ENCODE measurements around the gene ADCY6.

The ADCY6 gene

GRCh38 chr12:48788854-48789775, at the start of gene ADCY6:
ADCY6 (minus strand) TSS chr12:48789089; CDS start chr12:48783434, 5,655 bp downstream.
- DNase-seq (ENCODE audit: low read depth in 2 of 2): no peak

- DNase-seq (ENCODE audit: low read depth in 2 of 2): no peak
Observed at GRCh38 chr12:48838048-48838447, 49.2 kb upstream of the ADCY6 start.

GRCh38 chr12:48832321-48833060, 43.6 kb upstream of the ADCY6 start:
- DNase-seq (ENCODE audit: low read depth in 2 of 2): no peak

- DNase-seq (ENCODE audit: low read depth in 2 of 2): no peak
Observed at GRCh38 chr12:48831257-48831656, 42.4 kb upstream of the ADCY6 start.

GRCh38 chr12:48828841-48829575, 40.1 kb upstream of the ADCY6 start:
- no peak for DNase-seq (ENCODE audit: low read depth in 2 of 2)

- DNase-seq (ENCODE audit: low read depth in 2 of 2): no peak
Observed at GRCh38 chr12:48828293-48828692, 39.4 kb upstream of the ADCY6 start.

GRCh38 chr12:48827513-48828096, 38.7 kb upstream of the ADCY6 start:
- no peak for DNase-seq (ENCODE audit: low read depth in 2 of 2)

GRCh38 chr12:48827026-48827425, 38.1 kb upstream of the ADCY6 start:
- no peak for DNase-seq (ENCODE audit: low read depth in 2 of 2)

GRCh38 chr12:48826209-48826855, 37.4 kb upstream of the ADCY6 start:
- no peak for DNase-seq (ENCODE audit: low read depth in 2 of 2)

GRCh38 chr12:48824905-48825304, 36.0 kb upstream of the ADCY6 start:
- no peak for DNase-seq (ENCODE audit: low read depth in 2 of 2)

GRCh38 chr12:48824112-48824511, 35.2 kb upstream of the ADCY6 start:
- DNase-seq (ENCODE audit: low read depth in 2 of 2): no peak

- no peak for DNase-seq (ENCODE audit: low read depth in 2 of 2)
Observed at GRCh38 chr12:48823281-48823680, 34.4 kb upstream of the ADCY6 start.

- no peak for DNase-seq (ENCODE audit: low read depth in 2 of 2)
Observed at GRCh38 chr12:48822711-48823110, 33.8 kb upstream of the ADCY6 start.

- DNase-seq (ENCODE audit: low read depth in 2 of 2): no peak
Observed at GRCh38 chr12:48822139-48822538, 33.2 kb upstream of the ADCY6 start.

GRCh38 chr12:48819986-48820725, 31.3 kb upstream of the ADCY6 start:
- DNase-seq (ENCODE audit: low read depth in 2 of 2): no peak

GRCh38 chr12:48818831-48819590, 30.1 kb upstream of the ADCY6 start:
- peak in 1 of 2 donors; percentile 24 for DNase-seq (ENCODE audit: low read depth in 2 of 2)

GRCh38 chr12:48817873-48818830, 29.3 kb upstream of the ADCY6 start, which contains the start of gene CACNB3:
CACNB3 (plus strand) TSS chr12:48818496; CDS start chr12:48818930, 434 bp downstream.
- DNase-seq (ENCODE audit: low read depth in 2 of 2): peak; percentile 53 to 55

- DNase-seq (ENCODE audit: low read depth in 2 of 2): no peak
Observed at GRCh38 chr12:48816143-48816854, 27.4 kb upstream of the ADCY6 start.

All from stimulated activated CD8-positive, alpha-beta memory T cell treated with anti-CD3 and anti-CD28 coated beads, Interleukin-15, amount 100 ng/mL, for 4 hours (primary cell).